Stimulated activated CD4-positive, alpha-beta T cell treated with anti-CD3 and anti-CD28 coated beads, TNF-alpha, amount 100 ng/mL, for 24 hours (primary cell): Measurements from ENCODE around the gene CLCN4.

Source experiments
- DNase-seq, 3 experiments: peaks; one replicate each; pipeline ENCODE4 v3.0.0-alpha.2; 2020; ENCODE audit warnings: low read depth in 3 of 3

CLCN4 gene

GRCh38 chrX:10195425-10195824 is 38.6 kb downstream of the CLCN4 start:
- no peak for DNase-seq

GRCh38 chrX:10195947-10196346 is 39.2 kb downstream of the CLCN4 start:
- DNase-seq = no peak

- DNase-seq = no peak
These were observed 40.8 kb downstream of the CLCN4 start for GRCh38 chrX:10197279-10198210.

- no peak for DNase-seq
These were observed 41.5 kb downstream of the CLCN4 start for GRCh38 chrX:10198254-10198653.

- DNase-seq = no peak
These were observed 42.4 kb downstream of the CLCN4 start for GRCh38 chrX:10199212-10199611.

- no peak for DNase-seq
These were observed 46.8 kb downstream of the CLCN4 start for GRCh38 chrX:10203617-10204016.

- no peak for DNase-seq
These were observed 49.5 kb downstream of the CLCN4 start for GRCh38 chrX:10206317-10206716.

- DNase-seq = no peak
These were observed 51.6 kb downstream of the CLCN4 start for GRCh38 chrX:10208281-10208856.

GRCh38 chrX:10208953-10209352 is 52.2 kb downstream of the CLCN4 start:
- DNase-seq = no peak

GRCh38 chrX:10212395-10212794 is 55.6 kb downstream of the CLCN4 start:
- DNase-seq = no peak

- no peak for DNase-seq
These were observed 56.9 kb downstream of the CLCN4 start for GRCh38 chrX:10213716-10214115.

- no peak for DNase-seq
These were observed 59.4 kb downstream of the CLCN4 start for GRCh38 chrX:10216208-10216607.

GRCh38 chrX:10217198-10217597 is 60.4 kb downstream of the CLCN4 start:
- DNase-seq = no peak

- no peak for DNase-seq
These were observed 64.9 kb downstream of the CLCN4 start for GRCh38 chrX:10221651-10222050.

GRCh38 chrX:10223276-10223675 is 66.5 kb downstream of the CLCN4 start:
- DNase-seq = no peak

GRCh38 chrX:10223781-10224180 is 67.0 kb downstream of the CLCN4 start:
- DNase-seq = no peak

- no peak for DNase-seq
These were observed 73.4 kb downstream of the CLCN4 start for GRCh38 chrX:10230222-10230621.

- no peak for DNase-seq
These were observed 74.7 kb downstream of the CLCN4 start for GRCh38 chrX:10231461-10231860.

GRCh38 chrX:10233173-10233572 is 76.4 kb downstream of the CLCN4 start:
- no peak for DNase-seq

GRCh38 chrX:10233696-10234095 is 76.9 kb downstream of the CLCN4 start:
- no peak for DNase-seq

GRCh38 chrX:10235851-10236250 is 79.1 kb downstream of the CLCN4 start:
- DNase-seq = no peak

- DNase-seq = no peak
These were observed 80.5 kb downstream of the CLCN4 start for GRCh38 chrX:10237241-10237640.

GRCh38 chrX:10239611-10240064 is 82.9 kb downstream of the CLCN4 start:
- no peak for DNase-seq
